Trophoblast cell (in vitro differentiated cells and primary cell): Measurements from ENCODE around the gene S100Z.

Source experiments
- DNase-seq, 2 donors: peaks; one replicate each; pipeline ENCODE4 v3.0.0-alpha.2; 2016
- H2AFZ ChIP-seq: 2 replicates; pipeline ENCODE4 v1.6.1; 2013; ENCODE audit warnings: low read length, moderate library complexity, mild to moderate bottlenecking; ENCODE audit not compliant: insufficient read depth, poor library complexity
- H2AK5ac ChIP-seq: 2 replicates; pipeline ENCODE4 v1.6.1; 2013; ENCODE audit warnings: mild to moderate bottlenecking, low read length
- H2BK120ac ChIP-seq: 2 replicates; pipeline ENCODE4 v1.6.1; 2013; ENCODE audit warnings: low read length, mild to moderate bottlenecking, moderate library complexity; ENCODE audit not compliant: insufficient read depth, poor library complexity
- H2BK12ac ChIP-seq: 2 replicates; pipeline ENCODE4 v1.6.1; 2013; ENCODE audit warnings: mild to moderate bottlenecking, low read length, moderate library complexity
- H2BK5ac ChIP-seq: 2 replicates; pipeline ENCODE4 v1.6.1; 2013; ENCODE audit warnings: low read length, low read depth, moderate library complexity, mild to moderate bottlenecking; ENCODE audit not compliant: poor library complexity
- H3K14ac ChIP-seq: 2 replicates; pipeline ENCODE4 v1.6.1; 2013; ENCODE audit warnings: mild to moderate bottlenecking, low read length
- H3K18ac ChIP-seq: 2 replicates; pipeline ENCODE4 v1.6.1; 2013; ENCODE audit warnings: mild to moderate bottlenecking, low read length
- H3K23ac ChIP-seq: 2 replicates; pipeline ENCODE4 v1.6.1; 2013; ENCODE audit warnings: low read length
- H3K27ac ChIP-seq: 2 replicates; pipeline ENCODE4 v1.5.1; 2013; ENCODE audit warnings: low read depth, mild to moderate bottlenecking, inconsistent platforms, low read length, moderate library complexity
- H3K27me3 ChIP-seq: 2 replicates; pipeline ENCODE4 v1.6.1; 2013; ENCODE audit warnings: inconsistent platforms, mild to moderate bottlenecking, low read length, moderate library complexity; ENCODE audit not compliant: insufficient read depth
- H3K36me3 ChIP-seq, 2 experiments: 1 replicate in 1 of 2; 2 replicates in 1 of 2; pipeline ENCODE4 v1.6.1; 2013; ENCODE audit warnings: low read length in 2 of 2, mild to moderate bottlenecking in 2 of 2, moderate library complexity in 1 of 2; ENCODE audit not compliant: insufficient read depth in 2 of 2, control insufficient read depth in 1 of 2
- H3K4ac ChIP-seq: 2 replicates; pipeline ENCODE4 v1.6.1; 2013; ENCODE audit warnings: low read depth, mild to moderate bottlenecking, low read length, moderate library complexity
- H3K4me1 ChIP-seq, 2 experiments: 1 replicate in 1 of 2; 2 replicates in 1 of 2; pipeline ENCODE4 v1.6.1; 2013; ENCODE audit warnings: low read length in 2 of 2, mild to moderate bottlenecking in 2 of 2, moderate library complexity in 1 of 2; ENCODE audit not compliant: insufficient read depth in 2 of 2, control insufficient read depth in 1 of 2
- H3K4me2 ChIP-seq: 2 replicates; pipeline ENCODE4 v1.6.1; 2013; ENCODE audit warnings: inconsistent platforms, mild to moderate bottlenecking, low read length, moderate library complexity
- H3K4me3 ChIP-seq: 2 replicates; pipeline ENCODE4 v1.5.1; 2013; ENCODE audit warnings: mild to moderate bottlenecking, low read depth, low read length, inconsistent platforms
- H3K79me1 ChIP-seq: one replicate; pipeline ENCODE4 v1.6.1; 2013; ENCODE audit warnings: low read length
- H3K79me2 ChIP-seq: 2 replicates; pipeline ENCODE4 v1.6.1; 2013; ENCODE audit warnings: low read length, mild to moderate bottlenecking; ENCODE audit not compliant: control insufficient read depth, insufficient read depth, poor library complexity
- H3K9ac ChIP-seq: 2 replicates; pipeline ENCODE4 v1.6.1; 2013; ENCODE audit warnings: mild to moderate bottlenecking, low read length
- H3K9me3 ChIP-seq: 2 replicates; pipeline ENCODE4 v1.6.1; 2013; ENCODE audit warnings: low read depth, mild to moderate bottlenecking, control low read depth, inconsistent platforms, low read length; ENCODE audit not compliant: insufficient read depth
- H4K12ac ChIP-seq: 2 replicates; pipeline ENCODE4 v1.6.1; 2013; ENCODE audit warnings: low read depth, mild to moderate bottlenecking, low read length, moderate library complexity
- H4K8ac ChIP-seq: 2 replicates; pipeline ENCODE4 v1.6.1; 2013; ENCODE audit warnings: low read depth, mild to moderate bottlenecking, low read length, moderate library complexity
- H4K91ac ChIP-seq: one replicate; pipeline ENCODE4 v1.6.1; 2013; ENCODE audit warnings: low read depth, mild to moderate bottlenecking, low read length, moderate library complexity
- WGBS: extraction: QIAGEN DNeasy Blood & Tissue Kit; methylation state at CpG from one replicate; pipeline ENCODE4 v1.1.7; 2013; ENCODE audit warnings: missing lambda C conversion rate; ENCODE audit not compliant: insufficient read length, insufficient coverage; ENCODE audit errors: extremely low coverage; 5-methylcytosine and 5-hydroxymethylcytosine counted together

S100Z gene

DNA sequence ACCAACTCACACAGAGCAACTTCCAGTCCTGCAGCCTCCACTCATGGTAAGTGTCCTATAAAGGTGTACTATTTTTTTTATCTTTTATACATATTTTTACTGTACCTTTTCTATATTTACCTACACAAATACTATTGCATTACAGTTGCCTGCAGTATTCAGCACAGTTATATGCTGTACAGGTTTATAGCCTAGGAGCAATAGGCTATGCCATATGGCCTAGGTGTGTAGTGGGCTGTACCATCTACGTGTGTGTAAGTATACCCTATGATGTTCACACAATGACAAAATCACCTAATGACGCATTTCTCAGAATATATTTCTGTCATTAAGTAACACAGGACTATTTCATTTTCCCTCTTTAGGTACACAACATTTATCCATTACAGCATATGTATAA, 16.7 kb downstream of the S100Z start:
- no CpG with 5 or more reads among the region's 2 CpGs for WGBS
- no peak overlapping the region for H3K18ac ChIP-seq
- H2BK5ac ChIP-seq = no peak overlapping the region
- H3K4me2 ChIP-seq = no peak overlapping the region
- H3K27me3 ChIP-seq = no peaks in the 10 kb centered on the region
- H3K79me1 ChIP-seq = no peaks in the 10 kb centered on the region
- H3K27ac ChIP-seq = no peak overlapping the region
- no peak for DNase-seq
- no peak overlapping the region for H2AFZ ChIP-seq
- no peak overlapping the region for H3K14ac ChIP-seq
- H2BK120ac ChIP-seq = no peak overlapping the region
- no peak overlapping the region for H3K9ac ChIP-seq
- no peak overlapping the region for H3K4me3 ChIP-seq
- H4K12ac ChIP-seq = no peak overlapping the region
- no peak overlapping the region for H3K4ac ChIP-seq
- H3K4me1 ChIP-seq = peaks cover 2% of the 10 kb centered on the region in 2 experiments
- H3K23ac ChIP-seq = no peak overlapping the region
- H3K79me2 ChIP-seq = no peaks in the 10 kb centered on the region
- H3K36me3 ChIP-seq = no peaks in the 10 kb centered on the region
- no peak overlapping the region for H4K91ac ChIP-seq
- no peak overlapping the region for H2AK5ac ChIP-seq
- H4K8ac ChIP-seq = no peak overlapping the region
- H2BK12ac ChIP-seq = no peak overlapping the region
- no peaks in the 10 kb centered on the region for H3K9me3 ChIP-seq

DNA sequence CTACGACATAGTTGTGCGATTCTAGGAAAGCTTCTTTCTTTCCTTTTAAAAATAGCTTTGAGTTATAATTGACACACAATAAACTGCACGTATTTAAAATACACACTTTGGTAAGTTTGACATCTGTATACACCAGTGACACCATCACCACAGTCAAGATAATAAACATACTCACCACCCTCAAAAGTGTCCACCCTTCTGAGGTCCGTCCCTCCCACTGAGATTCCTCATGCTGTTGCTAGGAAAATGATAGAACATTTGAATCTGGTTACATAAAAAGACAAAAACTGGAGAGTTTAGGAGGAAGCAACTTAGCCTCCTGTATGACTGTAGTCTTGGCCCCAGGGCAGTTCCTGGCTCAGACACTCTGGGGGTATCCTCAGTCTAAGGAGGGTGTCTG, 17.2 kb downstream of the S100Z start:
- no CpG with 5 or more reads among the region's 4 CpGs for WGBS
- H3K27me3 ChIP-seq = no peaks in the 10 kb centered on the region
- no peak for DNase-seq
- H3K4ac ChIP-seq = no peak overlapping the region
- H2BK120ac ChIP-seq = no peak overlapping the region
- no peaks in the 10 kb centered on the region for H3K36me3 ChIP-seq
- H3K9ac ChIP-seq = no peak overlapping the region
- H4K12ac ChIP-seq = no peak overlapping the region
- peaks cover 2% of the 10 kb centered on the region in 2 experiments for H3K4me1 ChIP-seq
- H2AFZ ChIP-seq = no peak overlapping the region
- H4K8ac ChIP-seq = no peak overlapping the region
- H3K18ac ChIP-seq = no peak overlapping the region
- no peak overlapping the region for H3K14ac ChIP-seq
- no peak overlapping the region for H2BK5ac ChIP-seq
- H3K79me1 ChIP-seq = no peaks in the 10 kb centered on the region
- no peak overlapping the region for H3K4me3 ChIP-seq
- no peak overlapping the region for H2AK5ac ChIP-seq
- H4K91ac ChIP-seq = no peak overlapping the region
- no peaks in the 10 kb centered on the region for H3K79me2 ChIP-seq
- no peak overlapping the region for H3K27ac ChIP-seq
- no peak overlapping the region for H3K4me2 ChIP-seq
- H2BK12ac ChIP-seq = no peak overlapping the region
- no peak overlapping the region for H3K23ac ChIP-seq
- H3K9me3 ChIP-seq = no peaks in the 10 kb centered on the region

DNA sequence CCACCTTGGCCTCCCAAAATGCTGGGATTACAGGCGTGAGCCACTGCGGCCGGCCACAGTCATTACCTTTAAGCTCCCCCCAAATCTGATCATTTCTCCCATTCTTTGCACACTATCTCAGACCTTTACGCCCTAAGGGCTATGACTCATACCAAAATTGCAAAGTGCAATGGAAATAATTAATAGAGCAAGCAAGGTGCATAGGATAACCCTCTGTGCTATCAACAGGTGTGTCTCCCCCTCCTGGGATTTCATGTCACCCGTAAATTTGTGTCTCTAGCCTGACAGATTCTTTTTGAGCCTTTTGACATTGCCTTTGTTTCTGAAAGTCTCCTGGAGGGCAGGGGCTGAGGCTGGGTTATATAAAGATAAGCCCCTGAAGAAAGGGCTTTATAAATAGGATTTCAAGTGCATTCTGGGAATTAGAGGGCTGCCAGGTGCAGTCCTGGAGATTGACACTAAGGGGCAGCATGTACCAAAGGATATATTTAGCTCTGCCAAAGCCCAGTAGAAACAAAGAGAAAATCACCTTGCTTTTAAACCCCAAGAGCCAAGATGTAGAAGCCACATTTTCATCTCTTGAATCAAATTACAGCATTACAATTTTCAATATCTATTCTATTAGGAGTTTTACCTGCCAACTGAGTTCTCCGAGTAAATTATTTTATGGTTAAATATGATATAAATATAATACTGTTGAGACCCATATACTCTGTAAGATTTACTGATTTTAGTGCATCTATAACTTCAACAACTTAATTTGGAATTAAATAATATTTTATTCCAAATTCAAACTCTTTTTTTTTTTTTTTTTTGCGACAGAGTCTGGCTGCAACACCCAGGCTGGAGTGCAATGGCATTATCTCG, 18.2 kb downstream of the S100Z start:
- Histone ChIP-seq H3K4ac (no peak overlapping the region), H2BK120ac (no peak overlapping the region), H3K18ac (no peak overlapping the region), H4K91ac (no peak overlapping the region), H3K4me3 (no peak overlapping the region), H3K27ac (no peak overlapping the region), H3K9me3 (no peaks in the 10 kb centered on the region), H2BK12ac (no peak overlapping the region), H2BK5ac (no peak overlapping the region), H4K8ac (no peak overlapping the region), H3K14ac (no peak overlapping the region), H3K4me2 (no peak overlapping the region), H3K36me3 (no peaks in the 10 kb centered on the region), H3K23ac (no peak overlapping the region), H2AFZ (no peak overlapping the region), H3K9ac (no peak overlapping the region), H3K27me3 (no peaks in the 10 kb centered on the region), H3K4me1 (no peaks in the 10 kb centered on the region), H2AK5ac (no peak overlapping the region), H4K12ac (no peak overlapping the region), H3K79me2 (no peaks in the 10 kb centered on the region), H3K79me1 (no peaks in the 10 kb centered on the region)
- DNase-seq = peak; percentile 60 to 80
- WGBS = no CpG with 5 or more reads among the region's 8 CpGs

DNA sequence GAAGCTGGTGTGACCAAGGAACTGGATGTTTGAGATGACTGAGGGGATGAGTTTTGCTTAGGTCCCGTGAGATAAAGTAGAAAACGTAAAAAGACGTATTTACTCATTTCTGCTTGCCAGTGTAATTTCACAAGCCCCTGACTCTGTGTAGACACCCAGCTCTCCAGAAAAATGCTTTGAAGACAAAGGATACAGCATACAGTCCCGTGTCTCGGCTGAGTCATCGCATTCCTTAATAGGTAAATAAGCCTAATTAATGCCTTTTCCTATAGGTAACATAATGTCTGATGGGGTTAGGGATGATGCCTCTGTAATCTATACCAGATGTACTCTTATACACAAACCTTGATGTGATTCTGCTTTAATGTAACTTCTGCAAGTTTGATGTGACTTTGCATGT, 20.2 kb downstream of the S100Z start:
- Histone ChIP-seq H3K4ac (no peak overlapping the region), H4K8ac (no peak overlapping the region), H3K27ac (no peak overlapping the region), H2BK5ac (no peak overlapping the region), H3K23ac (no peak overlapping the region), H3K4me2 (no peak overlapping the region), H3K18ac (no peak overlapping the region), H3K9me3 (no peaks in the 10 kb centered on the region), H2BK12ac (no peak overlapping the region), H3K27me3 (no peaks in the 10 kb centered on the region), H3K4me1 (peaks cover 0 to under 1% of the 10 kb centered on the region in 2 experiments), H3K36me3 (no peaks in the 10 kb centered on the region), H3K14ac (no peak overlapping the region), H3K9ac (no peak overlapping the region), H4K12ac (no peak overlapping the region), H3K79me1 (no peaks in the 10 kb centered on the region), H2AFZ (no peak overlapping the region), H3K79me2 (no peaks in the 10 kb centered on the region), H2AK5ac (no peak overlapping the region), H2BK120ac (no peak overlapping the region), H4K91ac (no peak overlapping the region), H3K4me3 (no peak overlapping the region)
- no CpG with 5 or more reads among the region's 6 CpGs for WGBS
- DNase-seq = no peak
